Duodenal mucosa (tissue), 2 donors: ENCODE results near the gene LZTS3.
A peak's percentile ranks its signal among the peaks of the same experiment; 100 is the strongest.

Source experiments
- H3K27ac ChIP-seq: one replicate; pipeline ENCODE4 v1.7.0; 2013; ENCODE audit warnings: low read depth, low read length
- H3K27me3 ChIP-seq, 2 donors: one replicate each; pipeline ENCODE4 v1.7.0; 2013; ENCODE audit warnings: low read length in 2 of 2, control low read depth in 1 of 2; ENCODE audit not compliant: insufficient read depth in 2 of 2, control insufficient read depth in 1 of 2
- H3K36me3 ChIP-seq, 2 donors: one replicate each; pipeline ENCODE4 v1.7.0; 2013; ENCODE audit warnings: low read length in 2 of 2, control low read depth in 1 of 2; ENCODE audit not compliant: insufficient read depth in 2 of 2, control insufficient read depth in 1 of 2
- H3K4me1 ChIP-seq, 2 donors: one replicate each; pipeline ENCODE4 v1.7.0; 2013; ENCODE audit warnings: low read length in 2 of 2, control low read depth in 1 of 2; ENCODE audit not compliant: insufficient read depth in 2 of 2, control insufficient read depth in 1 of 2
- H3K4me3 ChIP-seq, 2 donors: one replicate each; pipeline ENCODE4 v1.7.0; 2013; ENCODE audit warnings: low read length in 2 of 2, low read depth in 1 of 2
- H3K9ac ChIP-seq, 2 donors: one replicate each; pipeline ENCODE4 v1.7.0; 2013; ENCODE audit warnings: low read length in 2 of 2, low read depth in 1 of 2
- H3K9me3 ChIP-seq, 2 donors: one replicate each; pipeline ENCODE4 v1.7.0; 2013; ENCODE audit warnings: low read length in 2 of 2, control low read depth in 1 of 2; ENCODE audit not compliant: control insufficient read depth in 1 of 2

LZTS3 gene

DNA sequence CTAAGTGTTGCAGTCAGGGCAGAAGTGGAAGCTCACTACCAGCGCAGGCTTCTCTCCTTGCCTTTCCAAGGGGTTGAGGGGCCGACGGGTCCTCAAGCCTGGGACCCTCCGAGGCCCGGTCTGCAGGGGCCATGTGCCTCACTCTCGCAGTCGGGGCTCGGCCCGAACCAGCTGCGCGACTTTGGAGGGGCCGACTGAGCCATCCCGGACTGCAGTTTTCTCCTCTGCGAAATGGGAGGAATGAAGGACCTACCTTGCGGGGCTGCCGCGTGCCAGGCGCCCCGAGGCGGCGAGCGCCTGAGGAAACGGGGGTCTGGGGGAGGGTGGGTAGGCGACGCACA, 5.6 kb downstream of the LZTS3 start:
- Histone ChIP-seq H3K4me3 (peak overlapping the region; percentile 43 to 50), H3K27ac (no peak overlapping the region), H3K9me3 (no peaks in the 10 kb centered on the region), H3K36me3 (no peaks in the 10 kb centered on the region), H3K9ac (peak overlapping the region in 1 of 2 donors; percentile 48), H3K27me3 (no peaks in the 10 kb centered on the region), H3K4me1 (peaks cover 32 to 34% of the 10 kb centered on the region in 2 donors)

- H3K4me1 ChIP-seq: peaks cover 27 to 31% of the 10 kb centered on the region in 2 donors
- H3K27ac ChIP-seq: no peak overlapping the region
- H3K9ac ChIP-seq: no peak overlapping the region
- H3K36me3 ChIP-seq: no peaks in the 10 kb centered on the region
- no peaks in the 10 kb centered on the region for H3K27me3 ChIP-seq
- H3K9me3 ChIP-seq: no peaks in the 10 kb centered on the region
- no peak overlapping the region for H3K4me3 ChIP-seq
Measured at GRCh38 chr20:3166913-3167342, 6.4 kb downstream of the LZTS3 start.

DNA sequence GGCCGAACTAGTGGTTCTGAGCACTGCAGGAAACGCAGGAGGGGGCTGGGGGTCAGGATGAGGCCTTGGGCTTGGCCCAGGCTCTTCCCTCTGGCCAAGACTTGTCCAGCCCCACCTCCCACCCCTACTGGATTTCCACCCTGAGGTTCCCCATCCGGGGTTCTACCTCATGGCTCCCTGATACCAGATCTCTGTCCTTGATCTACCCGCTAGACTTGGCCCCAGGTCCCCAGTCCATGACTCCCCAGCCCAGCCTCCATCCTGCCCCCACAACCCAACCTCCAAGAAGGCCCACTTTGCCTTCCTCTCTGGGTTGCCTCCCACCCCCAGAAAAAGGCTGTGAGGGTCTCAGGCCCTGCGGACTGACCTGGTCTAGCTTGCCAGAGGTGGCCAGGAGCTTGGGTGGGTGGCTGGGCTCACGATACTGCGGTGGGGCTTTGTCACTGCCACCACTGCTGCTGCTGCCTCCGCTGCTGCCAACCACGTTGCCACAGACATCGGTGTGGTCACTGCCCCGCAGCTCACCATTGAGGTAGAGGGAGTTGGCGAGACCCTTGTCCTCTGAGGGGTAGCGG, 6.9 kb downstream of the LZTS3 start:
- peaks cover 27 to 31% of the 10 kb centered on the region in 2 donors for H3K4me1 ChIP-seq
- no peak overlapping the region for H3K4me3 ChIP-seq
- no peaks in the 10 kb centered on the region for H3K36me3 ChIP-seq
- no peak overlapping the region for H3K9ac ChIP-seq
- no peak overlapping the region for H3K27ac ChIP-seq
- no peaks in the 10 kb centered on the region for H3K27me3 ChIP-seq
- H3K9me3 ChIP-seq: no peaks in the 10 kb centered on the region

- Histone ChIP-seq H3K36me3 (no peaks in the 10 kb centered on the region), H3K27ac (no peak overlapping the region), H3K9ac (peak overlapping the region in 1 of 2 donors; percentile 18), H3K4me3 (peak overlapping the region; percentile 22 to 48), H3K4me1 (peaks cover 27 to 31% of the 10 kb centered on the region in 2 donors), H3K27me3 (no peaks in the 10 kb centered on the region), H3K9me3 (no peaks in the 10 kb centered on the region)
Measured at GRCh38 chr20:3165473-3166337, 7.6 kb downstream of the LZTS3 start.

DNA sequence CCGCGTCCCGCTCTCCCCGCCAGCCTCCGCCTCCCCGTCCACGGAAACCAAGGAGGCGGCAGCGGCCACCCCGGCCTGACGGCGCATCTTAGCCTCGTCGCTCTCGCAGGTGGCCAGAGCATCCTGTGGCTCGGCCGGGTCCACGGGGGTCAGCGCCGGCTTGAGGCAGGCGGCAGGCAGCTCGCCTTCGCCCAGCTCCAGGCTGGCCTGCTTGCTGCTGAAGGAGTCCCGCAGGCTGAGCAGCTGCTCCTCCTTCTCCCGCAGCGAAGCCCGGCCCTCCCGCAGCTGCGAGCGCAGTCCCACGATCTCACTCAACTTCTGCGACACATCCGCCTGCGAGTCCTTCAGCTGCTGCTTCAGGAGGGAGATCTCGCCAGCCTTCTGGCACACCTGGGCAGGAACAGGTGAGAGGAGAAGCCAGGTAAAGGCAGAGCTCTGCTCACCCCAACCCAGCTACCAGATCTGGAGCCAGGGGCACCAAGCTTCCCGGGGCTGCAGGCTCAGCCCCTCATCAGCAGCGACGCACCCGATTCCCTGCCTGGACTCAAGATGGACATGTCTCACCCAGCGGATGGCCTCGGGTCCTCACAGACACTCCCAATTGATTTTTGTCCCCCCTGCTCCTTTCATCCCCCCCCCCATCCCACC, 8.5 kb downstream of the LZTS3 start:
- H3K36me3 ChIP-seq: no peaks in the 10 kb centered on the region
- H3K4me3 ChIP-seq: peak overlapping the region in 1 of 2 donors; percentile 16
- peaks cover 27 to 31% of the 10 kb centered on the region in 2 donors for H3K4me1 ChIP-seq
- H3K9me3 ChIP-seq: no peaks in the 10 kb centered on the region
- no peak overlapping the region for H3K27ac ChIP-seq
- no peaks in the 10 kb centered on the region for H3K27me3 ChIP-seq
- H3K9ac ChIP-seq: no peak overlapping the region

DNA sequence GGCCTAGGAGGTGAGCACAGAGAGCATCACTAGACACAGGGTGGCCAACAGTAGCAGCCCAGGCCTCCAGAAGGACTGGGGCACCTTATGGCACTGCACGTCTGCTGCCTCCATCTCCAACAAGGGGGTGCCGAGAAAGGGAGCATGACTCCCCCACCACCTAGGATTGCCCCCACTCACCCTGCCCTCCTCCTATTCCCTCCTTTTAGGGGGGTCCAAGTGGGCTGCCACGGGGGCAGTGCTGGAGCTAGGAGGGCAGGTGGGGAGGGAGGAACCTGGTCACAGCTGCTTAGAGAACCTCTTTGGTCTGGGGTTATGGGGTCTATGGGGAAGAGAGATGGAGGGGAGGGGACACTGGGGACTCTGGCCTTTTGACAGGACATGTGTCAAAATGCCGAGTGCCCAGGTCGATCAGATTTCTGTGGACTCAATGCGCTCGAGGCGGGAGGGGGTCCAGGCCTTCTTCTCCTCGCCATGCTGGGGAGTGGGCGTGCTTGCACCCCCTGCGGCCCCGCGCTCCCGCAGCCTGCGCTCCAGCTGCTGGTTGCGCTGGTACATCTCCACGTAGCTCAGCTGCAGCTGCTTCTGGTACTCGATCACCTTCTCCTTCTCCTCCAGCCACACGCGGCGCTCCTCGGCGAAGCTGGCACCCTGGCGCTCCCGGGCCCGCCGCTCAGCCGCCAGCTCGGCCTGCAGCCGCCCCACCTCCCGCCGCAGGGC, 9.1 kb downstream of the LZTS3 start:
- Histone ChIP-seq H3K27ac (no peak overlapping the region), H3K27me3 (no peaks in the 10 kb centered on the region), H3K36me3 (no peaks in the 10 kb centered on the region), H3K4me1 (peaks cover 27 to 30% of the 10 kb centered on the region in 2 donors), H3K9me3 (no peaks in the 10 kb centered on the region), H3K4me3 (peak overlapping the region in 1 of 2 donors; percentile 16), H3K9ac (no peak overlapping the region)

GRCh38 chr20:3163099-3164042, 10.0 kb downstream of the LZTS3 start:
- Histone ChIP-seq H3K27ac (no peak overlapping the region), H3K9ac (no peak overlapping the region), H3K27me3 (no peaks in the 10 kb centered on the region), H3K9me3 (no peaks in the 10 kb centered on the region), H3K4me1 (peaks cover 23 to 29% of the 10 kb centered on the region in 2 donors), H3K4me3 (no peak overlapping the region), H3K36me3 (no peaks in the 10 kb centered on the region)

- no peaks in the 10 kb centered on the region for H3K36me3 ChIP-seq
- H3K9me3 ChIP-seq: no peaks in the 10 kb centered on the region
- no peaks in the 10 kb centered on the region for H3K27me3 ChIP-seq
- no peak overlapping the region for H3K9ac ChIP-seq
- H3K4me1 ChIP-seq: peaks cover 23 to 35% of the 10 kb centered on the region in 2 donors
- H3K27ac ChIP-seq: no peak overlapping the region
- H3K4me3 ChIP-seq: no peak overlapping the region
Measured at GRCh38 chr20:3162080-3162611, 11.2 kb downstream of the LZTS3 start.
